Left lung (tissue), 10 donors: ENCODE data around the gene FASTK. TPM values are rescaled to one million over a fixed set of nuclear protein-coding genes. Genes with fewer than 3 reads are reported as not detected.
"Not testable (repeated sequence)": the region's sequence is repeated elsewhere in the genome, so short reads cannot be mapped to it uniquely, and the experiment has no call there.

Experiments
- ATAC-seq: fragments of 200-7000 bp; cut with Tn5 transposase; one replicate; pipeline ENCODE4 v1.9.1; 2020; ENCODE audit warnings: moderate library complexity
- DNase-seq, 4 donors: peaks; one replicate each; pipeline ENCODE4 v3.0.0-alpha.2; 2013 to 2020
- H3K27ac ChIP-seq, 2 donors: fragments of 200-600 bp; sonication (generic) in 1 of 2; one replicate each; pipeline versions ENCODE4 v1.5.0 to v1.8.0; 2020 to 2021
- H3K27me3 ChIP-seq, 2 donors: fragments of 200-600 bp; sonication (generic) in 1 of 2; one replicate each; pipeline versions ENCODE4 v1.5.0 to v1.8.0; 2020 to 2021
- H3K36me3 ChIP-seq, 2 donors: fragments of 200-600 bp; sonication (generic) in 1 of 2; one replicate each; pipeline versions ENCODE4 v1.5.0 to v1.8.0; 2020 to 2021
- H3K4me1 ChIP-seq, 2 donors: fragments of 200-600 bp; one replicate each; pipeline ENCODE4 v1.8.0; 2021
- H3K4me3 ChIP-seq, 2 donors: fragments of 200-600 bp; sonication (generic) in 1 of 2; one replicate each; pipeline versions ENCODE4 v1.5.0 to v1.8.0; 2020 to 2021; ENCODE audit warnings: mild to moderate bottlenecking in 1 of 2
- H3K9me3 ChIP-seq, 2 donors: fragments of 200-600 bp; sonication (generic) in 1 of 2; one replicate each; pipeline versions ENCODE4 v1.5.0 to v1.8.0; 2020 to 2021
- CTCF ChIP-seq, 2 donors: fragments of 200-600 bp; sonication (generic) in 1 of 2; IDR thresholded peaks; one replicate each; pipeline versions ENCODE4 v1.5.0 to v1.8.0; 2021; ENCODE audit warnings: antibody characterized with exemption in 2 of 2
- intact Hi-C, 2 donors: fragments of 100-400 bp; cut with DNase I; formaldehyde crosslinking; loops; one replicate each; pipeline versions ENCODE4 v1.11.2 to v1.14.2; 2022
- polyA plus RNA-seq, 6 donors: library from polyadenylated mRNA; unstranded; fragments of 120-200 nt; gene quantifications; one replicate each; pipeline ENCODE4 v1.2.1, GENCODE V29; 2013; ENCODE audit not compliant: insufficient read length in 6 of 6
- total RNA-seq, 2 donors: library from RNA; stranded (reverse); fragmentation: NEBNext Ultra II Directional; extraction: Animal tissue kit (Norgen Biotek cat#: 25700); gene quantifications; one replicate each; pipeline ENCODE4 v1.2.1, GENCODE V29; 2021
- donor health status: DM: no; HTN: yes; CAD: no.
- donor health status: DM: no; HTN: no; CAD: no.

FASTK gene
- total and polyA plus RNA-seq, 8 donors, result 38.2 to 65.7 (median 54.1) TPM

- TF ChIP-seq CTCF (IDR thresholded peaks at IDR 0.05), result no peak
- Histone ChIP-seq H3K36me3 (peaks cover 0 to 38% of the 10 kb centered on the region in 2 donors), H3K4me3 (no peak overlapping the region), H3K27me3 (peaks cover 0 to 23% of the 10 kb centered on the region in 2 donors), H3K27ac (no peak overlapping the region), H3K9me3 (no peaks in the 10 kb centered on the region), H3K4me1 (peaks cover 3 to 13% of the 10 kb centered on the region in 2 donors)
- DNase-seq (peak in 1 of 4 donors; percentile 63), ATAC-seq (peak; percentile 10)
- intact Hi-C loops, result no loop called here
Observed at GRCh38 chr7:151046603-151047573, 33.7 kb downstream of the FASTK start.

- H3K36me3 ChIP-seq, result peaks cover 0 to 38% of the 10 kb centered on the region in 2 donors
- DNase-seq, result no peak
- TF ChIP-seq CTCF (IDR thresholded peaks at IDR 0.05), result no peak
- H3K27ac ChIP-seq, result no peak overlapping the region
- H3K4me1 ChIP-seq, result peaks cover 3 to 6% of the 10 kb centered on the region in 2 donors
- ATAC-seq, result no peak
- intact Hi-C loops, result no loop called here
- H3K9me3 ChIP-seq, result no peaks in the 10 kb centered on the region
- peaks cover 0 to 15% of the 10 kb centered on the region in 2 donors for H3K27me3 ChIP-seq
- no peak overlapping the region for H3K4me3 ChIP-seq
Observed at GRCh38 chr7:151045967-151046366, 34.6 kb downstream of the FASTK start.

- Histone ChIP-seq H3K4me3 (no peak overlapping the region), H3K27ac (no peak overlapping the region), H3K4me1 (peaks cover 3 to 5% of the 10 kb centered on the region in 2 donors), H3K27me3 (peaks cover 0 to 8% of the 10 kb centered on the region in 2 donors), H3K36me3 (peaks cover 0 to 38% of the 10 kb centered on the region in 2 donors), H3K9me3 (no peaks in the 10 kb centered on the region)
- ATAC-seq (no peak), DNase-seq (no peak)
- TF ChIP-seq CTCF (IDR thresholded peaks at IDR 0.05), result no peak
- intact Hi-C loops, result no loop called here
Observed at GRCh38 chr7:151045262-151045661, 35.3 kb downstream of the FASTK start.

- Histone ChIP-seq H3K9me3 (no peaks in the 10 kb centered on the region), H3K4me3 (no peak overlapping the region), H3K36me3 (peaks cover 0 to 38% of the 10 kb centered on the region in 2 donors), H3K27ac (no peak overlapping the region), H3K4me1 (peaks cover 9 to 18% of the 10 kb centered on the region in 2 donors), H3K27me3 (no peaks in the 10 kb centered on the region)
- ATAC-seq (no peak), DNase-seq (no peak)
- no peak for TF ChIP-seq CTCF (IDR thresholded peaks at IDR 0.05)
- intact Hi-C loops, result no loop called here
Observed at GRCh38 chr7:151043959-151044358, 36.6 kb downstream of the FASTK start.

GRCh38 chr7:151043449-151043848 lies 37.2 kb downstream of the FASTK start:
- intact Hi-C loops, H3K27me3 ChIP-seq: not testable (repeated sequence)

More at GRCh38 chr7:151043449-151043848, 37.2 kb downstream of the FASTK start:
- not testable (repeated sequence) for H3K9me3 ChIP-seq, ATAC-seq, H3K4me3 ChIP-seq, DNase-seq, H3K27ac ChIP-seq
- Histone ChIP-seq H3K4me1 (peaks cover 15 to 24% of the 10 kb centered on the region in 2 donors), H3K36me3 (peaks cover 0 to 38% of the 10 kb centered on the region in 2 donors)
